IPS DF 6.9 (cell line): ENCODE data around the gene SUSD4.
"Not testable (repeated sequence)": the region's sequence is repeated elsewhere in the genome, so short reads cannot be mapped to it uniquely, and the experiment has no call there.

ENCODE experiments used
- DNase-seq: peaks from one replicate; pipeline ENCODE4 v3.0.0-alpha.2; 2013; ENCODE audit warnings: low read depth, low spot score
- H3K27ac ChIP-seq: one replicate; pipeline ENCODE4 v1.5.1; 2013; ENCODE audit warnings: low read length, control low read depth
- H3K27me3 ChIP-seq: 2 replicates; pipeline ENCODE4 v1.6.1; 2013; ENCODE audit warnings: mild to moderate bottlenecking, low read length; ENCODE audit not compliant: control insufficient read depth, insufficient read depth
- H3K36me3 ChIP-seq: 2 replicates; pipeline ENCODE4 v1.6.1; 2013; ENCODE audit warnings: low read length; ENCODE audit not compliant: control insufficient read depth, insufficient read depth
- H3K4me1 ChIP-seq: 2 replicates; pipeline ENCODE4 v1.6.1; 2013; ENCODE audit warnings: low read length; ENCODE audit not compliant: control insufficient read depth, insufficient read depth
- H3K4me3 ChIP-seq: 2 replicates; pipeline ENCODE4 v1.5.1; 2013; ENCODE audit warnings: mild to moderate bottlenecking, low read length
- H3K9me3 ChIP-seq: 2 replicates; pipeline ENCODE4 v1.6.1; 2013; ENCODE audit warnings: low read length, inconsistent platforms; ENCODE audit not compliant: control insufficient read depth, insufficient read depth
- WGBS: extraction: QIAGEN DNeasy Blood & Tissue Kit; methylation state at CpG from one replicate; pipeline ENCODE4 v1.1.7; 2013; ENCODE audit warnings: mixed read lengths, missing lambda C conversion rate; ENCODE audit not compliant: insufficient read length, insufficient coverage; 5-methylcytosine and 5-hydroxymethylcytosine counted together

The SUSD4 gene

GRCh38 chr1:223298701-223299100 lies 65.3 kb downstream of the SUSD4 start:
- H3K9me3 ChIP-seq, result no peaks in the 10 kb centered on the region; the same call in 1 of the 2 replicates
- no peaks in the 10 kb centered on the region for H3K27me3 ChIP-seq
- H3K36me3 ChIP-seq, result no peaks in the 10 kb centered on the region
- no peak for DNase-seq
- H3K4me3 ChIP-seq, result no peak overlapping the region
- no peak overlapping the region for H3K27ac ChIP-seq
- no peaks in the 10 kb centered on the region for H3K4me1 ChIP-seq
- WGBS, result no CpG with 5 or more reads among the region's 5 CpGs

- no peaks in the 10 kb centered on the region; the same call in 1 of the 2 replicates for H3K9me3 ChIP-seq
- no peaks in the 10 kb centered on the region for H3K4me1 ChIP-seq
- WGBS, result no CpG with 5 or more reads among the region's 1 CpG
- no peaks in the 10 kb centered on the region for H3K27me3 ChIP-seq
- no peak overlapping the region for H3K4me3 ChIP-seq
- no peak for DNase-seq
- no peaks in the 10 kb centered on the region for H3K36me3 ChIP-seq
- no peak overlapping the region for H3K27ac ChIP-seq
Observed at GRCh38 chr1:223297800-223298199, 66.2 kb downstream of the SUSD4 start.

- no peak for DNase-seq
- whole genome bisulfite sequencing, result no CpG with 5 or more reads among the region's 2 CpGs
- H3K27ac ChIP-seq, result no peak overlapping the region
- H3K27me3 ChIP-seq, result no peaks in the 10 kb centered on the region
- H3K4me3 ChIP-seq, result no peak overlapping the region
- no peaks in the 10 kb centered on the region for H3K36me3 ChIP-seq
- H3K9me3 ChIP-seq, result no peaks in the 10 kb centered on the region
- no peaks in the 10 kb centered on the region for H3K4me1 ChIP-seq
Observed at GRCh38 chr1:223291796-223292195, 72.2 kb downstream of the SUSD4 start.

- Histone ChIP-seq H3K36me3 (no peaks in the 10 kb centered on the region), H3K27ac (no peak overlapping the region), H3K4me3 (no peak overlapping the region), H3K9me3 (no peaks in the 10 kb centered on the region), H3K27me3 (no peaks in the 10 kb centered on the region), H3K4me1 (no peaks in the 10 kb centered on the region)
- DNase-seq, result no peak
- WGBS, result no CpG with 5 or more reads among the region's 3 CpGs
Observed at GRCh38 chr1:223290397-223290796, 73.6 kb downstream of the SUSD4 start.

- Histone ChIP-seq H3K4me1 (no peaks in the 10 kb centered on the region), H3K9me3 (no peaks in the 10 kb centered on the region), H3K36me3 (no peaks in the 10 kb centered on the region), H3K4me3 (no peak overlapping the region), H3K27ac (no peak overlapping the region), H3K27me3 (no peaks in the 10 kb centered on the region)
- DNase-seq, result no peak
- WGBS, result no CpG with 5 or more reads among the region's 3 CpGs
Observed at GRCh38 chr1:223289621-223290020, 74.4 kb downstream of the SUSD4 start.

GRCh38 chr1:223288826-223289225 lies 75.2 kb downstream of the SUSD4 start:
- Histone ChIP-seq H3K27ac (no peak overlapping the region), H3K9me3 (no peaks in the 10 kb centered on the region), H3K27me3 (no peaks in the 10 kb centered on the region), H3K4me3 (no peak overlapping the region), H3K36me3 (no peaks in the 10 kb centered on the region), H3K4me1 (no peaks in the 10 kb centered on the region)
- DNase-seq, result no peak
- no CpG with 5 or more reads among the region's 5 CpGs for WGBS

GRCh38 chr1:223285452-223285851 lies 78.5 kb downstream of the SUSD4 start:
- no peaks in the 10 kb centered on the region for H3K9me3 ChIP-seq
- no peaks in the 10 kb centered on the region for H3K27me3 ChIP-seq
- no peak overlapping the region for H3K4me3 ChIP-seq
- no peak for DNase-seq
- H3K27ac ChIP-seq, result no peak overlapping the region
- no CpG with 5 or more reads among the region's 3 CpGs for WGBS
- H3K36me3 ChIP-seq, result no peaks in the 10 kb centered on the region
- no peaks in the 10 kb centered on the region for H3K4me1 ChIP-seq

GRCh38 chr1:223283697-223284096 lies 80.3 kb downstream of the SUSD4 start:
- H3K27ac ChIP-seq, H3K4me3 ChIP-seq, H3K4me1 ChIP-seq, H3K27me3 ChIP-seq, H3K36me3 ChIP-seq, DNase-seq, H3K9me3 ChIP-seq: not testable (repeated sequence)
- WGBS, result no CpG with 5 or more reads among the region's 3 CpGs

- not testable (repeated sequence) for H3K9me3 ChIP-seq, H3K4me3 ChIP-seq, H3K4me1 ChIP-seq, DNase-seq, H3K27ac ChIP-seq, H3K36me3 ChIP-seq, H3K27me3 ChIP-seq
- WGBS, result no CpG with 5 or more reads among the region's 8 CpGs
Observed at GRCh38 chr1:223278311-223278710, 85.7 kb downstream of the SUSD4 start.

- WGBS, result no CpG with 5 or more reads among the region's 4 CpGs
- no peak for DNase-seq
- H3K36me3 ChIP-seq, result no peaks in the 10 kb centered on the region
- H3K27me3 ChIP-seq, result no peaks in the 10 kb centered on the region
- no peak overlapping the region for H3K4me3 ChIP-seq
- H3K27ac ChIP-seq, result no peak overlapping the region
- no peaks in the 10 kb centered on the region for H3K9me3 ChIP-seq
- H3K4me1 ChIP-seq, result no peaks in the 10 kb centered on the region; the same call in 1 of the 2 replicates
Observed at GRCh38 chr1:223276029-223276428, 87.9 kb downstream of the SUSD4 start.

GRCh38 chr1:223273511-223273910 lies 90.5 kb downstream of the SUSD4 start:
- no peak for DNase-seq
- WGBS, result no CpG with 5 or more reads among the region's 5 CpGs
- no peaks in the 10 kb centered on the region; the same call in 1 of the 2 replicates for H3K4me1 ChIP-seq
- no peaks in the 10 kb centered on the region for H3K27me3 ChIP-seq
- no peak overlapping the region for H3K4me3 ChIP-seq
- no peaks in the 10 kb centered on the region for H3K9me3 ChIP-seq
- no peaks in the 10 kb centered on the region for H3K36me3 ChIP-seq
- H3K27ac ChIP-seq, result no peak overlapping the region
